GM18499 (cell line): Measurements from ENCODE around the gene C2CD2.
"Not testable (repeated sequence)": the region's sequence is repeated elsewhere in the genome, so short reads cannot be mapped to it uniquely, and the experiment has no call there.

Experiments
- ATAC-seq: cut with Tn5 transposase; IDR thresholded peaks from one replicate; pipeline ENCODE4 v1.9.1; 2021; ENCODE audit warnings: moderate number of reproducible peaks; ENCODE audit not compliant: insufficient read depth, unreplicated experiment

The C2CD2 gene

DNA sequence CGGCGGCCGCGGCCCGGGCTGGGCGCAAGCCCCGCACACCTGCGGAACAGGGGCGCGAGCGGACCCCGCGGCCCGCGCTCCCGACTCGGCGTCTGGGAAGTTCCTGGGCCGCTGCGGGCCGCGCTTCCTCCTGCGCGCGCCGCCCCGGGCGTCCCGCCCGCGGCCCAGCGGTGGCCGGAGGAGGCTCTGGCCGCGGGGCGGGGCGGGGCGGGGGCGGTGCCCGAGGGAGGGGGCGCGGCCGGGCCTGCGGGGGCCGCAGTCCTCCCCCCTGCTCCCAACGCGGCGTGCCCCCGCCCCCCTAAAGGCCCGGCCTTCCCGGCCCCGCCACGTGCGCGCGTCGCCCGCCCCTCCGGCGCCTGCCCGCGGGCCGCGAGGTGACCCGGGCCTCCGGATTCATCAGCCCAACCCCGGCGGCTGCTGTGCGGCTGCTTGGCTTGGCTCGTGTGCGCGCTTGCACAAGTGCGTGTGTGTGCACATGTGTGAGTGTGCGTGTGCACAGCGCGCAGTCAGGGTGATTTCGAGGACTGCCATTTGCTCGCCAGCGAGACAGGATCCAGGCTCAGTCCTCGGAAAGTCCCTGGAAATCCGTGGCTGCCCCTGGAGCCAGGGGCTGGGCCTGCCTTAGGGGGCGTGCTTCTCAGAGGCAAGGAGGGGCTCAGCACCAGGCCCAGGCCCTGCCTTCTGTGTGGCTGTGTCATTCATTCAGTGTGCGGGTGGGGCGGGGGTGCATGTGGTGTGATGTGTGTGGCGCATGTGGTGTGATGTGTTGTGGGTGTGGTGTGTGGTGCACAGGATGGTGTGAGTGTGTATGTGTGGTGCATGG is at the start of gene C2CD2:
C2CD2 (minus strand) TSS at position 188 of the 823 bp plus-strand sequence. CDS start 370 bp downstream, outside the sequence.
- ATAC-seq, result no peak

DNA sequence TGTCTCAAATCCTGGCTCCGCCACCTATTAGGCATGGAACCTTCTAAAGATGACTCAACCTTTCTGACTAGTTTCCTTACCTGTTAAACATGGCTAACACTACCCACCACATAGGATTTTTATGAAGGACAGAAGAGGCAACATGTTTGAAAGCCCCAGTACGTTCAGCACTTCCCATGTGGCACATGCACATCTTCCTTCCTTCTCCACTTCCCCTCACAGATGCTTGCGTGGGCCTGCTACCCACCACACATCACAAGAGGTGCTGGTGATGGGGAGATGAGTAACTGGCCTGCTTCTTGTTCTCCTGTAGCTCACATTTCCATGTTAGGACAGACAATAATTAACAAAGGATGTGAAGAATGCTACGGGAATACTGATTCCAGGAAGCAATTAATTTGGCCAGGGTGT is 49.2 kb upstream of the C2CD2 start:
- no peak for ATAC-seq

DNA sequence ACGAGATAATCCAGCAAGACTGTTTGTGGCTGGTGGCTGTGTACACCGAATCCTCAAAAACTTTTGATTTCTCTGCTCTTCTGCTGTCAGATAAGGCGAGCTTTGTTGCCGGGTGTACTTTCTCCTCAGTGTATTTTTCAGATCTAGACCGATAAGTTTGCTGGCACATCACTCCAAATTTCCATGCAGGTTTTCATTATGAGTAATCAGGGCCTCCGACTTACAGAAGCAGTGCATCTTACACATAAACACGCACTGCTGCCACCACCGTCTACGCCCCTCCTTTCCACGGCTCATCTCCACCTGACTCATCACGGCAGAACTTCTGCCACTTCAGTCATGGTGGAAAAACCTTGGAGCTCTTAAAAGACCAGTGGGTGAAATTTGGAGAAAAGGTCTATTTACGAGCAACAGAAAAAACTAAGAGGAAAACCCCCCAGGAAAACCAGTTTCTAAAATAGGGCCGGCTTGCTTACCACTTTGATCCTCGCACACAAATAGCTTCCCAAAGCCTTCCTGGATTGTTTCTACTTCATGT is 48.7 kb upstream of the C2CD2 start:
- ATAC-seq, result peak; percentile 54

DNA sequence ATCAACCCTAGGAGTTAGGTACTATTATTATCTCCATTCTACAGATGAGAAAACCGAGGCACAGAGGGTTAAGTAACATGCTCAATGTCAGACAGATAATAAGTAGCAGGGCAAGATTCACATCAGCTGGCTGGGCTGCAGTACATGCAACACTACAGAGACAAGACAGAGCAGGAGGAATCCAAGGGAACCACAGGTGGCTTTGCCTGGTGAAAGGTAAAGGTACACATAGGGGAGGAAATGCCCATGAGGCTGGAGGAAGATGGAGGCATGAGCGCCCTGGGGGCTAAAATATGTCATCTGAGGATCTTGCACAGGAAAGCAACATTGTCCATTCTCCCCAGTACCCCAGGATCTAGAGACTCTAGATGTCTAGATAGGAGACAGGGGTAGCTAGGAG is 48.0 kb upstream of the C2CD2 start:
- ATAC-seq, result no peak

DNA sequence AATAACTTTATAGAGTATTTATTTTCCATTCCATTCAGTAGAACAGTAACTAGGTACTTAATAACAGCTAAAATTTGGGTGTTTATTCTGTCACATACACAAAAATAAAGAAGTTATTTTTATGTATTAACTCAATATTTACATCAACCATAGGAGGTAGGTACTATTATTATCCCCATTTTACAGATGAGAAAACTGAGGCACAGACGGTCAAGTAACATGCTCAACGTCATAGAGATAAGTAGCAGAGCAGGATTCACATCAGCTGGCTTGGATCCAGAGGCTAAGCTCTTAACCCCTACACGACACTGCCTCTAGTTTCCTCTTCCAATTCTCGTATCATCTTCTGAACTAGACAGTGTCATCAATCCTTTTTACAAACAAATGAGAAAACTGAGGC is 47.1 kb upstream of the C2CD2 start:
- no peak for ATAC-seq

DNA sequence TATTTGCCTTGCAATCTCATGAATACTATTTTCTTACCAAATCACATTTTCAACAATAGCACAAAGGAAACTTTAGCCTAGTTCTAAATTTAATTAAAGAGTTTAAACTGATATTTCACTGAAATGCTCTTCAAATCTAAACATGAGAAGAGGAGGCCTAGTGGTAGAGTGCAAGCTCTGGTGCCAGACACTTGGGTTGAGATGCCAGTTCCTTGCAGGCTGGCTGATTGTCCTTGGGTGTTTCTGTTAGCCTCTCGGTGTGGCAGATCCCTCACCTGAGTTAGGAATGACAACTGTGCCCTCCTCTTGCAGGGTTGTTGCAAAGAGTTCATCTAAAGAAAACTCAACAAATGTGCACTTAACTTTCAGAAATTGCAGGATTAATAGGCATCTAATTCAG is 43.8 kb upstream of the C2CD2 start:
- ATAC-seq, result no peak

DNA sequence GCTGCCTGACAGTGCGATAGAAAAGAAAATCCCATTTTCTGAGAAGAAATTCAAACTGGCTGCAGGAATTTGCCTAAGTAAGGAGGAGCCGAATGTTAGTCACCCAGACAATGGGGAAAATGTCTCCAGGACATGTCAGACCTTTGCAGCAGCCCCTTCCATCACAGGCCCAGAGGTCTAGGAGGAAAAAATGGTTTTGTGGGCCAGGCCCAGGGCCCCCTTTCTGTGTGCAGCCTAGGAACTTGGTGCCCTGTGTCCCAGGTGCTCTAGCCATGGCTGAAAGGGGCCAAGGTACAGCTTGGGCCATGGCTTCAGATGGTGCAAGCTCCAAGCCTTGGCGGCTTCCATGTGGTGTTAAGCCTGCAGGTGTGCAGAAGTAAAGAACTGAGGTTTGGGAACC is 41.8 kb upstream of the C2CD2 start:
- ATAC-seq, result no peak

DNA sequence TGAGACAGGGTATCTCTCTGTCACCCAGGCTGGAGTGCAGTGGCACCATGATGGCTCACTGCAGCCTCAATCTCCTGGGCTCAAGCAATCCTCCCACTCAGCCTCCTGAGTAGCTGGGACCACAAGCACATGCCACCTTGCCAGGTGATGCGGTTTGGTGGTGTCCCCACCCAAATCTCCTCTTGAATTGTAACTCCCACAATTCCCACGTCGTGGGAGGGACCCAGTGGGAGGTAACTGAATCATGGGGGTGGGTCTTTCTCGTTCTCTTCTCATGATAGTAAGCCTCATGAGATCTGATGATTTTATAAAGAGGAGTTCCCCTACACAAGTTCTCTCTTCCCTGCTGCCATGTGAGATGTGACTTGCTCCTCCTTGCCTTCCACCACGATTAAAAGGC is 40.8 kb upstream of the C2CD2 start:
- not testable (repeated sequence) for ATAC-seq

DNA sequence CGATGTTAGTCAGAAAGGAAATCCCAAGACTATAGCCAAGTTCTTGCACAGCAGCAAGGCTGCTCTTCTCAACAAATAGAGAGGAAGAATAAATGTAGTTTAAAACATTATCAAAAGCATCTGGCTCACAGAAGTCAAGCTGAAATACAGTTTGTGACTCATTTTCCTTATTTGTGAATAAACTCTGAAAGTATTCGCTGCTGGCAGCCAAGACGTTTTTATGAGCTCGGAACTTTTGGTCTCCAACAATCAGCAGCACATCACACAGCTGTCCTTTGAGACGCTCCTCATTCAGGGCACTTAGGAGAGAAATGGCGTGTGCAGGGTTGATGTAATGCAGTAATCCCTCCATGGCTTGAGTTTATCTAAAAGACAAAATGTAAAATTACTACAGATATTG is 39.9 kb upstream of the C2CD2 start:
- ATAC-seq, result no peak

DNA sequence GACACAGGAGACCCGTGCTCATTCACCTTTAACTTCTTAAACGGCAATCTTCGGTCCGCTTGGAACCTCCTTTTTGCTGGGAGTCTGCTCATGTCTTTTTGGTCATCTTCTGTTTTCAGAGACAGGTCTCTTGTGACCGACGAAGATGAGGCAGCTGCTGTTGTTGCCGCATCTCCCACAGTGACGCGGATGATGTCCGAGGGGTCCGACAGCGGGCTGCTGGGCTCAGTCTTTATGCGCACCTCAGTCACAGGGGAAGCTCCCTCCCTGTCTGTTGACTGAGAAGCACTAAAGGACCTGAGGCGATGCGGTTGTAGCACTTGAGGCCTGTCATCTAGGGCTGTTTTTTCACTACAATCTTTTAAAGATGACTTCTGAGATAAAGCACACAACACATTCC is 38.8 kb upstream of the C2CD2 start:
- ATAC-seq, result no peak

DNA sequence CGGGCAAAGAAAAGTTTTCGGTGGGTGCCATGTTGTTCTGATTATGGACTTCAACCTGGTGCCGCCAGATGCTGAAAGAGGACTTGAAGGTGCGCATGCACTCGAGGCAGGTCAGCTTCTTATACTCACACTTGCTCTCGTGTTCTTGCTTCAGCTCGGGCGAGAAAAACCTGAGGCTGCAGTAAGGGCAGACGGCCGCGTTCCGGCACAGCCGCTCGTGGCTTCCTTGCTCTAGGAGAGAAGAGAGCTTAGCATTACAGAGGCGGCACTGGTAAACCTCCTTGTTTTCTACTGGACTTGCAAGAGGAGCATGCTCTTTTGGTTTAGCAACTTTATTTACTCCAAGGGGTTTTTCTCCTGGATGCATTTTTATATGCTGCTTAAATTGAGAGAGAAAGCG is 37.8 kb upstream of the C2CD2 start:
- ATAC-seq, result no peak

DNA sequence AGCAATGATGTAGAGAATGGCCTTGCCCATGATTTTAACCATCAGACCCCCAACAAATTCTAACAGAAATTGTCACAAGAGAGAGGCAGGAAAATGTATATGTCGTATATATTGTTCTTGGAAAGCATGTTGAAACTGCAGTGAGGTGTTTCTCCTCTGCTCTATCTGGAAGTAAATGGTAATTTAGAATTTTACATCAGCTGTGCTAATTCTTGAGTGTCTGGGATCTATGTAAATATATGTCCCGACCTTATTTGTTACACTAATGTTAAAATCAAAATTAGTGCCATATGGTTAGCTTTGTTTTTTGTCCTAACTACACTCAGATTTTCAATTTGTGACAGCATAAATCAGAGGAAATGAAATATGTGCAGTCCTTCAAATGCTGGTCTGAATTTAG is 35.9 kb upstream of the C2CD2 start:
- ATAC-seq, result no peak

DNA sequence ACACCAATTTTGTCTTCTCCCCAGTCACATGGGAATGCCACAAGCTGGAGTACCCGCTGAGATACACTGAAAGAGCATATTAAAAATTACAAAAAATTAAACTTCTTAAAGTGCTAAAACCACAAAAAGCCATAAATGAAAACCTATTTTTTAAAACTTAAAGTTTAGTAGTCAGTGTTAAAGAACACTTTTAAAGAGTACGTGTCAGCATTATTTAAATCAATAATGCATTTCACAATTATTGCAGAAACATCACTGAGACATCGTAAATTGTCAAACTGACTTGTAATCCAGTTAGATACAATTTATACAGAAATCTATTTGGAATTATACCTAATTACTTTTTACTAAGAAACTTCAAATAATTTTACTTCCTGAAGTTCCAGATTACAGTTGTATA is 33.5 kb upstream of the C2CD2 start:
- ATAC-seq, result no peak

DNA sequence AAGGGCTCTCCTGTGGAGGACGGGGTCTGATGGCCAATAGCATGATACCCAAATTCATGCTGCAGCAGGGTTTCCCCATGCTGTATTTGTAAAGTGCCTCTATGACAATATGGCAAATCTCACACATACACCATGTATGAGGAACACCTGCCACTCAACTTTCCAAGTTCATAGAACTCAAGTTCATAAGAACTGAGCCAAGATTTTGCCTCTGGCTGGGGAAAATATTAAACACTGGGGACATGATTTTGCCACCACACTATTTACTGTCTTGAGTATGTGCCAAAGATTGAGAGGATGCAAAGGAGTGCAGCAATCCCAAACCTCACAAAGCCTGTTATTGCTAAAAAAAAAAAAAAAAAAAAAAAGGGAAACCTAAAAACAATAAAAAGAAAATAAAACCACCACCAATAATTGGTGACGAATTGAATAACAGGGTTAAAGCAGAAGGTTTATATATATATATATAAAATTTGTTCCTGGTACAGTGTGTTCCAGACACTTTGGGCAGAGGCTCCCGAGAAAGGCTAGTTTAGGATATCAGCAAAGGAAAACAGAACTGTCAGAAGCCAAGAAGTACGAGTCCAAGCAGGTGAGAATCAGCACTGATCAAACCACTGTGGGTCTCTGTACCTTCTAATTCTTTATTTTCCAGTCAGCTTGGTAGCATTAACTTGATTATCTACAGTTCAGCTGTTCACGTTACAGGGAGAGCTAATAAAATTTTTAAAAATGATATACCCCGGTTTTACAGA is 32.0 kb upstream of the C2CD2 start:
- ATAC-seq, result no peak

DNA sequence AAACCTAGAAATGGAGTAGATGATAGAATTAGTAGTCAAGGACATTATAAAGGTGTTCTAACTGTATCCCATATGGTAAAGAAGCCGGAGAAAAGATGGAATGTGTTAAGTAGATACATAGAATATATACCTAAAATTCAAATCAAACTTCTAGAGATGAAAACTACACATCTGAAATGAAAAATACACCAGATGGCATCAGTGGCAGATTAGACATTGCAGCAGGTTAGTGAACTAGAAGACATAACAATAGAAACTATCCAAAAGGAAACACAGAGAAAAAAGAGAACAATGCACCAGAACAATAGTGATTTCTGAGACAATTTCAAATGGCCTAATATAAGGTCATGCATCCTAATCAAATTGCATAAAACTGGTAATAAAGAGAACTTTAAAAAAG is 29.4 kb upstream of the C2CD2 start:
- ATAC-seq, result no peak

DNA sequence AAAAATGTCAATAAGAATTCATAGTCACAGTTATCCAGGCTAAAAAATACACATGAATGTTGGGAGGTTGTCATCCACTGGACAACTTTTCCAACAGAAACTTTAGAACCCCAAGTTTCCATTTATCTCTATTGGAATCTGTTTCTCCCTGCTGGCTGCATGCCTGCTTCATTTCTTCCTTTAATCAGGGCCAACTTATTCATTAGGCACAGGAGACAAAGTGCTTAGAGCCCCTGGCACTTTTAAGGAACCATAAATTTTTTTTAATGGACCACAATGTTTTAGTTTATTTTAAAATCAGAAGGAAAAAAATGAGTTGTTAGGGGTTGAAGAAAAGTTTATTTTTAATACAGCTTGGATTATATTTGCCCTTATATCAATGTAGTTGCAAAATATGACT is 26.7 kb upstream of the C2CD2 start:
- no peak for ATAC-seq

DNA sequence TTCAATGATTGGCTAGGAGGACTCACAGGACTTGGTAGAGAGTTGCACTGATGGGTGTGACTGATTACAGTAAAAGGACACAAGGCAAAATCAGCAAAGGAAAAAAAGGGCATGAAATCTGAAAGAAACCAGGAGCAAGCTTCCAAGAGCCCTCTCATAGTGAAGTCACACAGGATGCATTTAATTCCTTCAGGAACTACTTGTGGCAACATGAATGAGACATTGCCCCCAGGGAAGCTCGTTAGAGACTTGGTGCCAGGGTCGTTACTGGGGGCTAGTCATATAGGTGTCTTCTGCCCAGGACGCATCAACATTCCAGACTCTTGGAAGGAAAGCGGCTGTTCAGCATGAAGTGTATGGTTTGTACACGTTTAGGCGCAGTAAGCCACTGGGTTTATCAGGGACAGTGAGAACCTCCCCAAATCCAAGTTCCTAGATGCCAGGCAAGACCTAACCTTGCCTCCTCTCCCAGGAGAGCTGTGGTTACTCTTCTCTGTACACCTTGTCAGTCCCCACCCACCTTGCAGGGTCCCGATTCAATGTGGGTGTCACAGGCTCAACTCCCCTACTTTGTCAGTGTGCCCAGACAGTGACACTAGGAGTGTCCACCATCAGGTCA is 26.0 kb upstream of the C2CD2 start:
- no peak for ATAC-seq

DNA sequence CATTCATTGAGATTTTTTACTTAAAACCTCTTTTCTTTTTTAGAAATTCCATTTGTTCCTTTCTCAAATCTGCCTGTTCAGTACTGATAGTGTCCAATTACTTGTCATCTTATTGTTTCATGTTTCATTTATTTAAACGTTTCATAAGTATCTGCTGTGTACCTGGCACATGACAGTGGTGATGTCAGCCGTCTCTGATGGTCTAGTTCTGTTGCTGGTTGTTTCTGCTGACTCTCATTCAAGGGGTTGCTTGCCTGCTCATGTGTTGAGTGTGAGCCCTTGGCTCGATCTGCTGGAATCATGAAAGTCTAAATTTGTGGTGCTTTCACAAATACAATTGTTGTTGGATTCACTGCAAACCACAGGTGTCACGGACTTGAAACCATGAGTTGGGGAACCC is 25.5 kb upstream of the C2CD2 start:
- no peak for ATAC-seq

DNA sequence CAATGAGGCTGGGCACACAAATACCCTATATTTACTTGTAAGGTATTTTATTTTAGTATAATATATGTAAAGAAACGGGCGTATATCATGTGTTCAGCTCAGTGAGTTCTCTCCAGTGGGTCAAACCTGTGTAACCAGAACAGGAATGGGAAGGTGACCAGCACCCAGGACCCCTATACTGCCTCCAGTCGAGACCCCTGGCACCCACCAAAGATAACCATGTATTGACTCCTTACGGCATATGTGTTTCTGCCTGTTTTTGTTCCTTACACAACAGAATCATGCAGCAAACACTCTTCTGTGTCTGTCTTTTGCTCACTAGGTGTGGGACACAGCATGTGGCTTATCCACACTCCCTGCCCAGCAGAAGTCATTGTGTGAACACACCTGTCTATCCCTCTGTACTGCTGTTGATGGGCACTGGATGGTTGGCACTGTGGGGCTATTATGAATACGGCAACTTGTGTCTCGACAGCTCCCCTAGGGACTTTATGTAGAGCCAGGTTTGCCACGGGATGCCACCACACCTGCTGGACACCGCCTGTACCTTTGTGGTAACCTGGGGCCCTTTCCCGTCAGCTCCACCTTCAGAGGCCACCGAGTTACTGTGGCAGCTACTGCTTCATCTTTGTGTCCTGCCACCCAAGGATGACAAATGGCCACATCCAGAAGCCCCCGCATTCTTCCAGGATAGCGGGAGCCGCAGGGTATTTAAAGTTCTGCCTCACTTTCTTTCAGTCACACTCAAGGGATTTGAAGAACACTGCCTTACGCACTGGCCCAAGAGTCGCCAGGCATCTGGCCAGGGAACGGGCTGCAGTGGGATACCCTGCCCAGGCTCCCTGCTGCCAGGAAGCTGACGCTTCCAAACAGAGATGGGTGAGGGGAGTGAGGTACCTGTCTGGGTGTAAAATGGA is 23.5 kb upstream of the C2CD2 start:
- ATAC-seq, result no peak

DNA sequence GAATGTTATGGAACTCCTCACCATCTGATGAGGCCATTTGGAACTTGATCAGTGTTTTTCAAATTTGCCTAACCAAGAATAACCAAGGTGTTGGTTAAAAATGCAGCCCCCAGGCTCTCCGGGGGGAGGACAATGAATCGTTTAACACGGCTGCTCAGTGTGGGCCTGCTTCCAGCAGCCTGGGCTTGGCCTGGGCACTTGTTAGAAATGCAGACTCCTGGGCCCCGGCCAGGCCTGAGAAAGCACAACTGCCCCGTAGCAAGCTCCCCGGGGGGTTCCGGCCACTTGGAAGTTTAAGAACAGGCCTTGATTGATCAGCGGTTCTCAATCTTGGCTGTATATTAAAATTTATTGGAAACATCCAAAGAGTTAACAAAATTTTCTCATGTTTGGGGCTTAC is 22.8 kb upstream of the C2CD2 start:
- no peak for ATAC-seq
